A549 treated with ZK216348 at 1 μM for 4 hours (cell line): Measurements from ENCODE around the gene SH3BP4. TPM values are rescaled to one million over a fixed set of nuclear protein-coding genes. Genes with fewer than 3 reads are reported as not detected.

ENCODE experiments used
- total RNA-seq: library from RNA; stranded (reverse); fragments of 200-300 nt; extraction: Qiagen RNA extraction; gene quantifications from 5 replicates; pipeline ENCODE4 v1.2.3, GENCODE V29; 2022; ENCODE audit warnings: low read depth

The SH3BP4 gene
- 30.2 to 43.1 TPM (median 36.3 TPM) in 5 replicates for total RNA-seq

DNA sequence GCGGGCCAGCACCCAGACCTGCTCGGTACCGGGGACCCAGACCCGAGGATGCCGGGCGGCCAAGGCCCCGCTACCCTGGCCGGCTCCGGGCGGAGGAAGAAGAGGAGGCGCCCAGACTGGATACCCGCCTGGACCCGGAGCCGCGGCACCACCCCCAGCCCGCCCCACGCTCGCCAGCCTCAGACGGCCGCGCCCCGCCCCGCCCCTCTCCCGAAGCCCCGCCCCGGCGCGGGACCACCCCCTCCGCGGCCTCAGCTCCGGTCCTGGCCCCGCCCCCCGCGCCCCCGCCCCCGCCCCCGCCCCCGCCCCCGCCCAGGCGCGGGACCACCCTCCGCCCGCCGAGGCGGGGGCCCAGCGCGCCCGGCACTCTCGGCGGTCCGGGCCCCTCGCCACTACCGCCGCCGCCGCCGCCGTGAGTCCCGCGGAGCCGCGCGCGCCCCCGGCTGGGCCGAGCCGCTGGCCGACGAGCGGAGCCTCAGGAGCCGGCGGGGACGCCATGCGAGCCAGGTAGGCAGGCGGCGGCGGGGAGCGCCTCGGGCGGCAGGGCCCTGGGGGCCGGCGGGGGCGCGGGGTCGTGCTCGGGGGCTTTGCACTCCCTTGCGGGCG lies at the start of gene SH3BP4:
SH3BP4 (plus strand) TSS at position 354 of the 606 bp plus-strand sequence. CDS start 82,986 bp downstream, outside the sequence.

